ENCODE measurements around the gene SLFN11.
A peak's percentile ranks its signal among the peaks of the same experiment; 100 is the strongest.

Gene SLFN11

DNA sequence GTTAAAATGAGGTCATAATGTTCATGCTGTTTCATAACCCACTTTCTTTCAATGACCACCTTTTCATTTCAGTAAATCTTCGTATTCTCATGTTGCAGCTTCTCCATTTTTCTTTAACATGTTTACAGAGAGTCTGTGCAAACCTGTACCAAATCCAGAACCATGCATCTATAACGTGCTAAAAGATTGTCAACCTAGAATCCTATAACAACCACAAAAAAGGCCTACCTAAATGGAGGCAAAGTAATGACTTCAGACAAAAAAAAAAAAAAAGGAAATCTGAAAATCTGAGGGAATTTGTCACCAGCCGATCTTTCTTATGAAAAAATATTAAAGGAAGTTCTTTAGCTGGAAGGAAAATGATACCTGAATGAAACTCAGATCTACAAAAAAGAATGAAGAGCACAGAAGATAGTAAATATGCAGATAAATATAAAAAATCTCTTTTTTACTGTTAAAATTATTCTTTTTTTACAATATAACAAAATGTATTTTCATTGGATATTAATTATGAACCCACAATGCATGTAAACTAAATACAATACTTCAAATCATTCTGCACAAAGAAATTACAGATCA lies 1.4 kb upstream of the SLFN11 start:
- Mint-ChIP-seq H3K9me3 (peaks cover 19% of the 10 kb centered on the region), H3K27ac (peak overlapping the region; percentile 98), H3K4me1 (peaks cover 48% of the 10 kb centered on the region), H3K27me3 (no peaks in the 10 kb centered on the region), H3K36me3 (ENCODE audit: low read depth) (peaks cover 22% of the 10 kb centered on the region), H3K4me3 (peak overlapping the region; percentile 96)
- DNase-seq (no peak), ATAC-seq (no peak)

DNA sequence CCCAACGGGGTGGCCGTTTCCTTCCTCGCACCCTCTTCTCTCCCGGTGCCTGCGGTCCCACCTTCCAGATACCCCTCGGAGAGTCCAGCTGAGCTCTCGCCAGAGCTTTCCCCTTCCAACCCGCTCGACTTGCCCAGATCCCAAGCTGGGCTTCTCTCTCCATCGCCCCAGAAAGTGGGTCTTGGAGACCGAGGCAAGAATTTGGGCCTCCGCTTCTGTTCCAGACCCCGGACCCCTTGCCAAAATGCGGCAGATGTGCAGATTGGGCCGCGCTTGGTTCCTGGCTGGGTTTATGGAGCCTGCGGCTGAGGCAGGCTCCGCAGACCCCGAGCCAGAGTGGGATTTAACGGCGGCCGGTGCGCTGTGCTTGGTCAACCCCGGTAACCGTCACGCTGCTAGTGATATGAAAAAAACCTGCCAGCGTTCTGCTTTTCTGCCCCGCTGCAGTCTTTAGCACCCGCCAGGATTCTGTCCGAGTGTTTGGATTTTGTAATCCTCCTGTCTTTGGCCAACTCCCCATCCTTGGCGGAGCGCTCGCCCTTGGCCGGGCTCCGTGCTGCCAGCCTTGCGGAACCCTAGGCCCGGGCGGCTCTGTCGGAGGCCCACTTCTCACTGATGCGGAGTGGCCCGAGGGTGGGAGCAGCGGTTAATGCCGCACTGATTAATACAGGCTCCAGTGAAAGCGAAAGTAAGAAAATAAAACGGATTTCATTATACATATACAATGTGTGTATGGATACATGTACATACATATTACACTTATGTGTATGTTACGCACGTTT lies 754 bp upstream of the SLFN11 start:
- Mint-ChIP-seq H3K27me3 (no peaks in the 10 kb centered on the region), H3K9me3 (peaks cover 25% of the 10 kb centered on the region), H3K4me3 (peak overlapping the region; percentile 96), H3K4me1 (peaks cover 54% of the 10 kb centered on the region), H3K27ac (peak overlapping the region; percentile 98), H3K36me3 (ENCODE audit: low read depth) (peaks cover 29% of the 10 kb centered on the region)
- ATAC-seq (peak; percentile 73), DNase-seq (peak; percentile 64)

- H3K4me1 Mint-ChIP-seq: peaks cover 65% of the 10 kb centered on the region
- H3K27me3 Mint-ChIP-seq: no peaks in the 10 kb centered on the region
- peaks cover 25% of the 10 kb centered on the region for H3K9me3 Mint-ChIP-seq
- peak; percentile 18 for ATAC-seq
- peak overlapping the region; percentile 96 for H3K4me3 Mint-ChIP-seq
- peak; percentile 47 for DNase-seq
- peak overlapping the region; percentile 98 for H3K27ac Mint-ChIP-seq
- peaks cover 37% of the 10 kb centered on the region for H3K36me3 Mint-ChIP-seq (ENCODE audit: low read depth)
These were observed 431 bp downstream of the SLFN11 start for GRCh38 chr17:35372846-35373533.

GRCh38 chr17:35371934-35372333 lies 1.5 kb downstream of the SLFN11 start:
- peaks cover 25% of the 10 kb centered on the region for H3K9me3 Mint-ChIP-seq
- H3K4me1 Mint-ChIP-seq: peaks cover 65% of the 10 kb centered on the region
- DNase-seq (no peak), ATAC-seq (no peak)
- peaks cover 41% of the 10 kb centered on the region for H3K36me3 Mint-ChIP-seq (ENCODE audit: low read depth)
- H3K4me3 Mint-ChIP-seq: peak overlapping the region; percentile 96
- no peaks in the 10 kb centered on the region for H3K27me3 Mint-ChIP-seq
- H3K27ac Mint-ChIP-seq: peak overlapping the region; percentile 41

DNA sequence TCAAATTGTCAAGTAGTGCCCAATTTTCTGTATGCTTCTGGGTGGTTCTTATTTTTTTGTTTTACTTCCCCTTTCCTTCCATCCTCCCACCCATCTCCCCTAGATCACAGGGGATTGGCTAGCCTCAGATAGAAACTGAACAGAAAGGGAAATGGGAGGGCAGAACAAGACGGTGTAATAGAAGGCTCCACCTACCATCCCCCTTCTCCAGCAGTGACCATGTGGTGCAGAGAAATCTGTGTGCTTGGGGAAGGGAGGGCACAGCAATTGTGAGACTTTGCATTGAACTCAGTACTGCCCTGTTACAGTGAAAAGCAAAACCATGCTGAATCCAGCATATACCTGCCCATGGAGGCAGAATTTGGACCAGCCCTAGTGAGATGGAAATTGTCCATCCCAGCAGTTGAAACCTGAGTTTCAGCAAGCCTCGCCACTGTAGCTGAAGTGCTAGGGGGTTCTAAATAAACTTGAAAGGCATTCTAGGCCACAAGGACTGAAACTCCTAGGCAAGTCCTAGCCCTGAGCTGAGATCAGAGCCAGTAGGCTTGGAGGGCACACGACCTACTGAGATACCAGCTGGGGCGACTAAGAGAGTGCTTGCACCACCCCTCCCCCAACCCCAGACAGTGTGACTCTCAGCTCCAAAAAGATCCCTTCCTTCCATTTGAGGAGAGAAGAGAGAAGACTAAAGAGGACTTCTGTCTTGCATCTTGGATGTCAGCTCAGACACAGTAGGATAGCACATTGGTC lies 5.2 kb downstream of the SLFN11 start:
- H3K36me3 Mint-ChIP-seq (ENCODE audit: low read depth): peaks cover 62% of the 10 kb centered on the region
- H3K4me1 Mint-ChIP-seq: peaks cover 47% of the 10 kb centered on the region
- peak; percentile 20 for DNase-seq
- H3K27me3 Mint-ChIP-seq: no peaks in the 10 kb centered on the region
- H3K9me3 Mint-ChIP-seq: peaks cover 25% of the 10 kb centered on the region
- peak overlapping the region; percentile 12 for H3K4me3 Mint-ChIP-seq
- peak; percentile 90 for ATAC-seq
- no peak overlapping the region for H3K27ac Mint-ChIP-seq

- Mint-ChIP-seq H3K36me3 (ENCODE audit: low read depth) (peaks cover 69% of the 10 kb centered on the region), H3K4me1 (peaks cover 10% of the 10 kb centered on the region), H3K4me3 (no peak overlapping the region), H3K9me3 (no peaks in the 10 kb centered on the region), H3K27me3 (no peaks in the 10 kb centered on the region), H3K27ac (no peak overlapping the region)
- ATAC-seq (no peak), DNase-seq (no peak)
These were observed 12.4 kb downstream of the SLFN11 start for GRCh38 chr17:35361027-35361426.

DNA sequence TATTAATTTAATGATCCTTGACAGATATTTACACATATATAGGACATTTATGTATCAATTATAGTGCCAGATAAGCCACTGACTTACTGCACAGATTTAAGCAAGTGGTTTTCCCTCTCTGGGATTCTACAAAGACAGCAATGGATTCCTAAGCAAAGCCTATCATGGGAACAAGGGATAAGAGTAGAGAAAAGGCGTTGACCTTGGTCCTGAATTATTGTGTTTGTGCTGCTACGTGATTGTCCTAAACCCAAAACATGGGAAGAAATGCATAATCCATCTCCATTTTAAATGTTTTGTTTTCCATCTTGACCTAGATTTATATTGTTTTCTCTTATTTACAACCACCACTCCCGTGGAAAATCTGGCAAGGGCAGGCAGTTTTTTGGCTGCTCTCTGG lies 14.0 kb downstream of the SLFN11 start:
- ATAC-seq: no peak
- H3K27ac Mint-ChIP-seq: no peak overlapping the region

DNA sequence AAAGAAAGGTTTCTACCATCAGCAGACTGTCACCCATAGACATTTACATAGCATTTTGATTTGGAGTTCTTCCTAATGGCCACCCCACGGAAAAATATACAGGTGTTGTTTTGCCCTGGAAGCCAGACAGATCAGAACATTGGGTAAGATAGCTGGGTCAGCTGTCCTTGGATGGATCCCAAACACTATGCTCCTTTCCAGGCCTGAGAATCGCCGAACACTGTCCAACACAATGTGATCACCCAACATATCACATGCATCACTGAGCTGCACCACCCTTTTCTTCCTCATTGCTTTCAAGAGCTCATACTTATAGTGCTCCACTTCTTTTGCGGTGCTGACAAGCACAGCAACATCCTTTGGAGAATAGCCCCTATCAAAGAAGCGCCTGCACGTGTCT lies 21.1 kb downstream of the SLFN11 start:
- no peak for ATAC-seq

More for the DNA sequence above, 14.0 kb downstream of the SLFN11 start:
- Mint-ChIP-seq H3K36me3 (ENCODE audit: low read depth) (peaks cover 75% of the 10 kb centered on the region), H3K27me3 (no peaks in the 10 kb centered on the region), H3K4me1 (peaks cover 17% of the 10 kb centered on the region), H3K9me3 (no peaks in the 10 kb centered on the region), H3K4me3 (no peak overlapping the region)
- DNase-seq: no peak

DNA sequence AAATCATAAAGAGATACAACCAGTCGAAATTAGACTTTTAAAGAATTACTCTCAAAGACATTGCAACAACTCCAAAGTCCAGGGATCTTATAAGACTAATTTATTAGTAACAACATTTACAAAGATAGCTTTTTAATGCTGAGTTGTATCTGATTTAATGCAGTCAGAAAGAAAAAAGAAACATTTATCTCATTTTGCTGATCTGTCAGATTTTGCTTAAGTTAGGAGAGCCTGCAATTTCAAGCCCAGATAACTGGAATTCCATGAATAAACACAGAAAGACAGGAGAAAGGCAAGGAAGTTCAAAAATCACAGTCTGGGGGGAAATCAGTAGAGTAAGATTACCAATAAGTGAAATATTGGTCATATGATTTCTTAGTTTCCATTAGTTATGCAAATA lies 22.9 kb downstream of the SLFN11 start:
- Mint-ChIP-seq H3K9me3 (no peaks in the 10 kb centered on the region), H3K27ac (no peak overlapping the region), H3K36me3 (ENCODE audit: low read depth) (peaks cover 27% of the 10 kb centered on the region), H3K4me3 (no peak overlapping the region), H3K27me3 (no peaks in the 10 kb centered on the region), H3K4me1 (peaks cover 24% of the 10 kb centered on the region)
- DNase-seq (no peak), ATAC-seq (no peak)

More for the DNA sequence above, 21.1 kb downstream of the SLFN11 start:
- H3K27ac Mint-ChIP-seq: no peak overlapping the region
- peaks cover 10% of the 10 kb centered on the region for H3K4me1 Mint-ChIP-seq
- no peak for DNase-seq
- no peak overlapping the region for H3K4me3 Mint-ChIP-seq
- H3K27me3 Mint-ChIP-seq: no peaks in the 10 kb centered on the region
- no peaks in the 10 kb centered on the region for H3K9me3 Mint-ChIP-seq
- peaks cover 40% of the 10 kb centered on the region for H3K36me3 Mint-ChIP-seq (ENCODE audit: low read depth)

GRCh38 chr17:35345926-35346771 lies 27.3 kb downstream of the SLFN11 start:
- peak overlapping the region; percentile 85 for H3K4me3 Mint-ChIP-seq
- peaks cover 7% of the 10 kb centered on the region for H3K27me3 Mint-ChIP-seq
- ATAC-seq (peak; percentile 66), DNase-seq (peak; percentile 50)
- H3K36me3 Mint-ChIP-seq (ENCODE audit: low read depth): peaks cover 3% of the 10 kb centered on the region
- H3K27ac Mint-ChIP-seq: peak overlapping the region; percentile 82
- peaks cover 31% of the 10 kb centered on the region for H3K4me1 Mint-ChIP-seq
- H3K9me3 Mint-ChIP-seq: peaks cover 11% of the 10 kb centered on the region

- H3K27ac Mint-ChIP-seq: peak overlapping the region; percentile 82
- H3K4me3 Mint-ChIP-seq: peak overlapping the region; percentile 85
- peaks cover 31% of the 10 kb centered on the region for H3K4me1 Mint-ChIP-seq
- DNase-seq (no peak), ATAC-seq (no peak)
- peaks cover 7% of the 10 kb centered on the region for H3K27me3 Mint-ChIP-seq
- H3K9me3 Mint-ChIP-seq: peaks cover 13% of the 10 kb centered on the region
- H3K36me3 Mint-ChIP-seq (ENCODE audit: low read depth): peaks cover 2% of the 10 kb centered on the region
These were observed 27.9 kb downstream of the SLFN11 start for GRCh38 chr17:35345445-35345925.

- no peak overlapping the region for H3K27ac Mint-ChIP-seq
- no peak for DNase-seq
- peaks cover 1% of the 10 kb centered on the region for H3K36me3 Mint-ChIP-seq (ENCODE audit: low read depth)
- no peak for ATAC-seq
- H3K9me3 Mint-ChIP-seq: peaks cover 17% of the 10 kb centered on the region
- H3K4me3 Mint-ChIP-seq: no peak overlapping the region
- H3K27me3 Mint-ChIP-seq: peaks cover 7% of the 10 kb centered on the region
- peaks cover 31% of the 10 kb centered on the region for H3K4me1 Mint-ChIP-seq
These were observed 29.2 kb downstream of the SLFN11 start for GRCh38 chr17:35344262-35344661.

- H3K4me1 Mint-ChIP-seq: peaks cover 31% of the 10 kb centered on the region
These were observed 31.1 kb downstream of the SLFN11 start for GRCh38 chr17:35342276-35342675.

More at GRCh38 chr17:35342276-35342675, 31.1 kb downstream of the SLFN11 start:
- Mint-ChIP-seq H3K4me3 (no peak overlapping the region), H3K36me3 (ENCODE audit: low read depth) (peaks cover 1% of the 10 kb centered on the region), H3K27me3 (peaks cover 7% of the 10 kb centered on the region), H3K27ac (no peak overlapping the region), H3K9me3 (peaks cover 17% of the 10 kb centered on the region)
- DNase-seq: no peak
- ATAC-seq: no peak

Data from activated naive CD8-positive, alpha-beta T cell treated with anti-CD3 and anti-CD28 coated beads, Interleukin-2, amount 50 U/mL, for 24 hours (primary cell).